H1 (cell line): Measurements from ENCODE around the gene DOC2A.

Experiments
- BRCA1 ChIP-seq: IDR thresholded peaks from 2 replicates; pipeline ENCODE4 v1.6.1; 2012; ENCODE audit warnings: low read depth, low read length, improper control_type of control experiment
- CEBPB ChIP-seq: IDR thresholded peaks from 2 replicates; pipeline ENCODE4 v1.6.1; 2012; ENCODE audit warnings: low read depth, low read length
- CHD2 ChIP-seq: IDR thresholded peaks from 2 replicates; pipeline ENCODE4 v1.6.1; 2012; ENCODE audit warnings: low read length, improper control_type of control experiment
- EZH2 ChIP-seq: fragments of 200-600 bp; sonication (generic); IDR thresholded peaks from 2 replicates; pipeline ENCODE4 v1.7.1; 2012; ENCODE audit warnings: low read depth, mild to moderate bottlenecking, moderate library complexity, low read length, inconsistent platforms; ENCODE audit not compliant: severe bottlenecking
- JUN ChIP-seq: IDR thresholded peaks from 2 replicates; pipeline ENCODE4 v1.6.1; 2011; ENCODE audit warnings: low read depth, mild to moderate bottlenecking, improper control_type of control experiment, low read length
- KDM1A ChIP-seq: fragments of 200-600, 300-600 bp; sonication (generic); IDR thresholded peaks from 2 replicates; pipeline ENCODE4 v1.7.1; 2016; ENCODE audit warnings: mild to moderate bottlenecking, low read length, borderline replicate concordance
- POLR2A ChIP-seq, 2 experiments: IDR thresholded peaks; 1 replicate in 1 of 2; 2 replicates in 1 of 2; pipeline ENCODE4 v1.6.1; 2011; ENCODE audit warnings: low read depth in 2 of 2, low read length in 2 of 2, mild to moderate bottlenecking in 2 of 2; ENCODE audit errors: control extremely low read depth in 1 of 2
- POLR2AphosphoS5 ChIP-seq: IDR thresholded peaks from 2 replicates; pipeline ENCODE4 v1.6.1; 2011; ENCODE audit warnings: low read depth, low read length
- RAD21 ChIP-seq, 2 experiments: IDR thresholded peaks in 1 of 2; conservative IDR thresholded peaks in 1 of 2; 2 replicates each; pipeline ENCODE4 v1.6.1; 2011; ENCODE audit warnings: low read depth in 2 of 2, low read length in 2 of 2, improper control_type of control experiment in 1 of 2, inconsistent platforms in 1 of 2, mild to moderate bottlenecking in 1 of 2, moderate library complexity in 1 of 2
- SIN3A ChIP-seq, 2 experiments: IDR thresholded peaks in 1 of 2; conservative IDR thresholded peaks in 1 of 2; 2 replicates each; pipeline ENCODE4 v1.6.1; 2011 to 2012; ENCODE audit warnings: low read length in 2 of 2, improper control_type of control experiment in 1 of 2, low read depth in 1 of 2, mild to moderate bottlenecking in 1 of 2
- SIX5 ChIP-seq: IDR thresholded peaks from 2 replicates; pipeline ENCODE4 v1.6.1; 2011; ENCODE audit warnings: mild to moderate bottlenecking, low read depth, low read length
- TAF1 ChIP-seq: IDR thresholded peaks from 2 replicates; pipeline ENCODE4 v1.6.1; 2011; ENCODE audit warnings: mild to moderate bottlenecking, low read depth, low read length
- TF ChIP-seq, protein P1 (sequence below), 3 experiments: IDR thresholded peaks; 1 replicate in 2 of 3; 2 replicates in 1 of 3; pipeline versions ENCODE4 v1.5.1 to v1.6.1; 2011; ENCODE audit warnings: low read length in 3 of 3, mild to moderate bottlenecking in 3 of 3, inconsistent platforms in 2 of 3, low read depth in 1 of 3, moderate library complexity in 1 of 3; ENCODE audit not compliant: insufficient read depth in 1 of 3; ENCODE audit errors: control extremely low read depth in 1 of 3
- TF ChIP-seq, protein P2 (sequence below): IDR thresholded peaks from 2 replicates; pipeline ENCODE4 v1.6.1; 2012; ENCODE audit warnings: low read length, inconsistent platforms

DNA sequence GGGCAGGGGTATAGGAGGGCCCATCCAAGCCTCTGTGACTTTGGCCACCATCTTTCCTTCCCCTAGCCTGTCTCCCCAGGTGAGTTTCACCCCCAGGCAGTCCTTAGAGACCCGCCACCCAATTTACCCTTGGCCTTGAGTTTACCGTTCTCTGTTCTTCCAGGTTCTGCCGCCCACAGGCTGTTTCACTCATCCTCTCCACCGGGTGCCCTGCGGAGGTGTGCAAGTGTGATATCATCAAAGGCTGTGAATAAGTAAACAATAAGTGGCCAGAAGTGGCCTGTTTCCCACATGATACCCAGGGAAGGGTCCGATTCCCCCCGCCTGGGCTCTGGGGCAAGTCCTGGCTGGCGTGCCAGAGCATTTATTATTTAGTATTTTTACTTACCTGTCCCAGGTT is 35.4 kb upstream of the DOC2A start:
- TF ChIP-seq, protein P1, sequence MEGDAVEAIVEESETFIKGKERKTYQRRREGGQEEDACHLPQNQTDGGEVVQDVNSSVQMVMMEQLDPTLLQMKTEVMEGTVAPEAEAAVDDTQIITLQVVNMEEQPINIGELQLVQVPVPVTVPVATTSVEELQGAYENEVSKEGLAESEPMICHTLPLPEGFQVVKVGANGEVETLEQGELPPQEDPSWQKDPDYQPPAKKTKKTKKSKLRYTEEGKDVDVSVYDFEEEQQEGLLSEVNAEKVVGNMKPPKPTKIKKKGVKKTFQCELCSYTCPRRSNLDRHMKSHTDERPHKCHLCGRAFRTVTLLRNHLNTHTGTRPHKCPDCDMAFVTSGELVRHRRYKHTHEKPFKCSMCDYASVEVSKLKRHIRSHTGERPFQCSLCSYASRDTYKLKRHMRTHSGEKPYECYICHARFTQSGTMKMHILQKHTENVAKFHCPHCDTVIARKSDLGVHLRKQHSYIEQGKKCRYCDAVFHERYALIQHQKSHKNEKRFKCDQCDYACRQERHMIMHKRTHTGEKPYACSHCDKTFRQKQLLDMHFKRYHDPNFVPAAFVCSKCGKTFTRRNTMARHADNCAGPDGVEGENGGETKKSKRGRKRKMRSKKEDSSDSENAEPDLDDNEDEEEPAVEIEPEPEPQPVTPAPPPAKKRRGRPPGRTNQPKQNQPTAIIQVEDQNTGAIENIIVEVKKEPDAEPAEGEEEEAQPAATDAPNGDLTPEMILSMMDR (IDR thresholded peaks at IDR 0.05; ENCODE audit: control extremely low read depth in 1 of 3, insufficient read depth in 1 of 3, low read depth in 1 of 3, low read length in 3 of 3) = no peak
- TF ChIP-seq RAD21 (IDR thresholded peaks at IDR 0.05 in 1 of 2, conservative IDR thresholded peaks at IDR 0.05 in 1 of 2; ENCODE audit: low read depth in 2 of 2, low read length in 2 of 2) = no peak
- no peak for TF ChIP-seq POLR2AphosphoS5
- no peak for TF ChIP-seq JUN
- no peak for TF ChIP-seq BRCA1
- TF ChIP-seq POLR2A (IDR thresholded peaks at IDR 0.05; ENCODE audit: control extremely low read depth in 1 of 2, low read depth in 2 of 2, low read length in 2 of 2) = no peak
- no peak for TF ChIP-seq CHD2
- no peak for TF ChIP-seq EZH2
- TF ChIP-seq KDM1A = no peak
- TF ChIP-seq, protein P2, sequence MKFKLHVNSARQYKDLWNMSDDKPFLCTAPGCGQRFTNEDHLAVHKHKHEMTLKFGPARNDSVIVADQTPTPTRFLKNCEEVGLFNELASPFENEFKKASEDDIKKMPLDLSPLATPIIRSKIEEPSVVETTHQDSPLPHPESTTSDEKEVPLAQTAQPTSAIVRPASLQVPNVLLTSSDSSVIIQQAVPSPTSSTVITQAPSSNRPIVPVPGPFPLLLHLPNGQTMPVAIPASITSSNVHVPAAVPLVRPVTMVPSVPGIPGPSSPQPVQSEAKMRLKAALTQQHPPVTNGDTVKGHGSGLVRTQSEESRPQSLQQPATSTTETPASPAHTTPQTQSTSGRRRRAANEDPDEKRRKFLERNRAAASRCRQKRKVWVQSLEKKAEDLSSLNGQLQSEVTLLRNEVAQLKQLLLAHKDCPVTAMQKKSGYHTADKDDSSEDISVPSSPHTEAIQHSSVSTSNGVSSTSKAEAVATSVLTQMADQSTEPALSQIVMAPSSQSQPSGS = no peak
- TF ChIP-seq SIN3A (conservative IDR thresholded peaks at IDR 0.05 in 1 of 2, IDR thresholded peaks at IDR 0.05 in 1 of 2; ENCODE audit: low read depth in 1 of 2, low read length in 2 of 2) = no peak
- TF ChIP-seq TAF1 = no peak
- no peak for TF ChIP-seq CEBPB
- TF ChIP-seq SIX5 = no peak
